MM.1S (cell line): ENCODE results near the gene GNPTAB.

Experiments used
- DNase-seq: peaks from one replicate; pipeline ENCODE4 v3.0.0-alpha.2; 2015
- H2AFZ ChIP-seq: fragments of 300-600 bp; sonication (generic); 2 replicates; pipeline ENCODE4 v1.6.0; 2016; ENCODE audit warnings: antibody characterized with exemption, low read length
- H3F3A ChIP-seq: fragments of 300-600 bp; sonication (generic); 2 replicates; pipeline ENCODE4 v1.6.1; 2016; ENCODE audit warnings: mild to moderate bottlenecking, antibody characterized with exemption, low read length, moderate library complexity, mixed read lengths; ENCODE audit not compliant: insufficient read depth
- H3K27ac ChIP-seq: fragments of 300-600 bp; sonication (generic); 2 replicates; pipeline ENCODE4 v1.5.1; 2016; ENCODE audit warnings: mild to moderate bottlenecking, low read length
- H3K27me3 ChIP-seq: fragments of 300-600 bp; sonication (generic); replicated peaks from 2 replicates; pipeline ENCODE4 v1.6.0; 2016; ENCODE audit warnings: low read length; ENCODE audit not compliant: insufficient read depth
- H3K36me3 ChIP-seq: fragments of 300-600 bp; sonication (generic); replicated peaks from 2 replicates; pipeline ENCODE4 v1.6.1; 2016; ENCODE audit warnings: mild to moderate bottlenecking, low read length, mixed read lengths; ENCODE audit not compliant: insufficient read depth
- H3K4me1 ChIP-seq: fragments of 300-600 bp; sonication (generic); 2 replicates; pipeline ENCODE4 v1.6.1; 2016; ENCODE audit warnings: low read length, mixed read lengths
- H3K4me2 ChIP-seq: fragments of 300-600 bp; sonication (generic); 2 replicates; pipeline ENCODE4 v1.6.0; 2016; ENCODE audit warnings: low read depth, low read length
- H3K4me3 ChIP-seq: fragments of 300-600 bp; sonication (generic); 2 replicates; pipeline ENCODE4 v1.5.1; 2016; ENCODE audit warnings: low read length, mixed read lengths
- H3K79me2 ChIP-seq: fragments of 300-600 bp; sonication (generic); 2 replicates; pipeline ENCODE4 v1.6.1; 2016; ENCODE audit warnings: mixed run types, low read length, mixed read lengths
- H3K9ac ChIP-seq: fragments of 300-600 bp; sonication (generic); 2 replicates; pipeline ENCODE4 v1.6.1; 2016; ENCODE audit warnings: low read length, mixed read lengths
- H3K9me2 ChIP-seq: fragments of 300-600 bp; sonication (generic); replicated peaks from 2 replicates; pipeline ENCODE4 v1.6.1; 2016; ENCODE audit warnings: mild to moderate bottlenecking, low read length, mixed read lengths; ENCODE audit not compliant: insufficient read depth
- H3K9me3 ChIP-seq: fragments of 300-600 bp; sonication (generic); replicated peaks from 2 replicates; pipeline ENCODE4 v1.6.1; 2016; ENCODE audit warnings: mild to moderate bottlenecking, low read length, mixed read lengths; ENCODE audit not compliant: insufficient read depth
- H4K20me1 ChIP-seq: fragments of 300-600 bp; sonication (generic); 2 replicates; pipeline ENCODE4 v1.6.1; 2016; ENCODE audit warnings: mild to moderate bottlenecking, low read length, moderate library complexity, mixed read lengths; ENCODE audit not compliant: insufficient read depth
- EZH2 ChIP-seq: fragments of 300-600 bp; sonication (generic); optimal IDR thresholded peaks from 2 replicates; pipeline ENCODE3; 2017; ENCODE audit warnings: low read depth, mild to moderate bottlenecking, antibody characterized with exemption, low read length, mixed read lengths
- EZH2phosphoT487 ChIP-seq: fragments of 300-600 bp; sonication (generic); IDR thresholded peaks from 2 replicates; pipeline ENCODE4 v1.6.1; 2018; ENCODE audit warnings: antibody characterized with exemption, low read length
- TF ChIP-seq, protein P1 (sequence below): fragments of 300-600 bp; sonication (generic); IDR thresholded peaks from 2 replicates; pipeline ENCODE4 v1.5.1; 2016; ENCODE audit warnings: antibody characterized with exemption, low read length, mixed read lengths

GNPTAB gene

DNA sequence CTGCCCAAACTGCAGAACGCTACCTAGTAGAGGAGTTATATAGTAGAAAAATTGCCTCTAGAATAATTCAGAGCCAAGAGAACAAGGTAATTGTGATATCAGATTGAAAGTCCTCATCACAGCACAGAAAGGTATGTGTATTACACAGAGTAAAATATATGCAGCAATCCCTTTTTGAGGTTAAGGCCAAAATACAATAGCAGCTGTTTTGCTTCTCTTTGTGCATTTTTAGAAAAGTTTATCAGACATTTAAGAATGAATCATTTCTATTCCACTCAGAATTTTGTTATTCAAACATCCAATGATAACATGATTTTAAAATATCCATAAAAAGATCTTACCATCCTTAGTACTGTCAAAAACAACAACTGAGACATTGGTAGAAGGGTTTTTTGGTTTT, 45.1 kb downstream of the GNPTAB start:
- H3K36me3 ChIP-seq: peaks cover 6% of the 10 kb centered on the region
- no peak overlapping the region for H3K27ac ChIP-seq
- H4K20me1 ChIP-seq: no peaks in the 10 kb centered on the region
- H3K27me3 ChIP-seq: no peaks in the 10 kb centered on the region
- H3K9ac ChIP-seq: no peak overlapping the region
- H3K9me3 ChIP-seq: no peaks in the 10 kb centered on the region
- DNase-seq: no peak
- no peaks in the 10 kb centered on the region for H3F3A ChIP-seq
- TF ChIP-seq EZH2phosphoT487 (no peak), EZH2 (no peak)
- TF ChIP-seq, protein P1, sequence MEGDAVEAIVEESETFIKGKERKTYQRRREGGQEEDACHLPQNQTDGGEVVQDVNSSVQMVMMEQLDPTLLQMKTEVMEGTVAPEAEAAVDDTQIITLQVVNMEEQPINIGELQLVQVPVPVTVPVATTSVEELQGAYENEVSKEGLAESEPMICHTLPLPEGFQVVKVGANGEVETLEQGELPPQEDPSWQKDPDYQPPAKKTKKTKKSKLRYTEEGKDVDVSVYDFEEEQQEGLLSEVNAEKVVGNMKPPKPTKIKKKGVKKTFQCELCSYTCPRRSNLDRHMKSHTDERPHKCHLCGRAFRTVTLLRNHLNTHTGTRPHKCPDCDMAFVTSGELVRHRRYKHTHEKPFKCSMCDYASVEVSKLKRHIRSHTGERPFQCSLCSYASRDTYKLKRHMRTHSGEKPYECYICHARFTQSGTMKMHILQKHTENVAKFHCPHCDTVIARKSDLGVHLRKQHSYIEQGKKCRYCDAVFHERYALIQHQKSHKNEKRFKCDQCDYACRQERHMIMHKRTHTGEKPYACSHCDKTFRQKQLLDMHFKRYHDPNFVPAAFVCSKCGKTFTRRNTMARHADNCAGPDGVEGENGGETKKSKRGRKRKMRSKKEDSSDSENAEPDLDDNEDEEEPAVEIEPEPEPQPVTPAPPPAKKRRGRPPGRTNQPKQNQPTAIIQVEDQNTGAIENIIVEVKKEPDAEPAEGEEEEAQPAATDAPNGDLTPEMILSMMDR: no peak
- H3K4me1 ChIP-seq: no peaks in the 10 kb centered on the region
- H3K4me3 ChIP-seq: no peak overlapping the region
- H3K79me2 ChIP-seq: peaks cover 3% of the 10 kb centered on the region; the same call in 1 of the 2 replicates
- no peak overlapping the region for H3K4me2 ChIP-seq
- no peak overlapping the region for H2AFZ ChIP-seq
- no peaks in the 10 kb centered on the region for H3K9me2 ChIP-seq

DNA sequence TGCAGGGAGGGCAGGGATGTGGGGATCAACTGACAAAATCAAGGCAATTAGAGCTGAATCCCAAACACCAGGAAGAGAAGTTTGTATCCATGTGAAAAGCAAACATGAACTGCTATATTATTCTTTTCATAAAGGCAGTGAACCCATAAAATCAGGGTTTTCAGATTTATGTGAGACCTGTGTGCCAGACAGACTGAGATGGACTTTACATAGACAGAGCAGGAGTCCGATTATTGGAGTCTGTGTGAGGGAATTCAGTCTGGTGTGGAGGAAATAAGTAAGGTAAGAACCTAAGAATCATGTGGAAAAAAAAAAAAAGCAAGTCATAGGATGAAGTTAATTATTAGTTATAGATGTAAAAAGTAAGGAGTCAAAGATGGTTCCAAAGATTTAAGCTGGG, 46.4 kb downstream of the GNPTAB start:
- DNase-seq: no peak
- TF ChIP-seq EZH2 (no peak), EZH2phosphoT487 (no peak)
- TF ChIP-seq, protein P1: no peak
- H4K20me1 ChIP-seq: no peaks in the 10 kb centered on the region
- H3K4me3 ChIP-seq: no peak overlapping the region
- peaks cover 6% of the 10 kb centered on the region for H3K36me3 ChIP-seq
- H3K27ac ChIP-seq: no peak overlapping the region
- no peaks in the 10 kb centered on the region for H3K27me3 ChIP-seq
- no peaks in the 10 kb centered on the region for H3K9me2 ChIP-seq
- H2AFZ ChIP-seq: no peak overlapping the region
- H3F3A ChIP-seq: no peaks in the 10 kb centered on the region
- H3K79me2 ChIP-seq: peaks cover 3% of the 10 kb centered on the region; the same call in 1 of the 2 replicates
- H3K4me2 ChIP-seq: no peak overlapping the region
- H3K4me1 ChIP-seq: 0 out of 2 replicates have a peak, but pooled peaks cover 1% of the 10 kb centered on the region
- H3K9ac ChIP-seq: no peak overlapping the region
- no peaks in the 10 kb centered on the region for H3K9me3 ChIP-seq

DNA sequence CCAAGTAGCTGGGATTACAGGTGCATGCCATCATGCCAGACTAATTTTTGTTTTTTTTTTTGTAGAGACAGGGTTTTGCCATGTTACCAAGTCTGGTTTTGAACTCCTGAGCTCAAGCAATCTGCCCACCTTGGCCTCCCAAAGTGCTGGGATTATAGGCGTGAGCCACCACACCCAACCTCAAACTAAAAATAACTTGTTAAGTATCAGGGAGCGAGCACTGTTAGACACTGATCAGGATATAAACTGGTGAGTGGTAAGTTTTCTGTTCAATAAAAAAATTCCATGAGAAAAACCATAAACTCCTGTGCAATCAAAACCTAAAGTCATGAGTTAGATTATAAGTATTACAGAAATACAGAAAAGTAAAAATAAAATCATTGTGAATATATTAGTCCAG, 46.9 kb downstream of the GNPTAB start:
- no peak for DNase-seq
- Histone ChIP-seq H4K20me1 (no peaks in the 10 kb centered on the region), H3K9ac (no peak overlapping the region), H3F3A (no peaks in the 10 kb centered on the region), H3K9me3 (no peaks in the 10 kb centered on the region), H3K27ac (no peak overlapping the region), H3K27me3 (no peaks in the 10 kb centered on the region), H3K79me2 (peaks cover 3% of the 10 kb centered on the region; the same call in 1 of the 2 replicates), H3K36me3 (peaks cover 1% of the 10 kb centered on the region), H3K4me3 (no peak overlapping the region), H2AFZ (no peak overlapping the region), H3K4me1 (peaks cover 6% of the 10 kb centered on the region; the same call in 1 of the 2 replicates), H3K4me2 (no peak overlapping the region), H3K9me2 (no peaks in the 10 kb centered on the region)
- TF ChIP-seq EZH2phosphoT487 (no peak), EZH2 (no peak)
- TF ChIP-seq, protein P1: no peak
